NOMO-1 (cell line): ENCODE data around the gene TBC1D22A.
"Not testable (repeated sequence)": the region's sequence is repeated elsewhere in the genome, so short reads cannot be mapped to it uniquely, and the experiment has no call there.

Experiments used
- DNase-seq, 2 experiments: peaks; one replicate each; lab custom pipeline; 2025; ENCODE audit not compliant: unreplicated experiment in 2 of 2; lab: John Stamatoyannopoulos, UW

Gene TBC1D22A

DNA sequence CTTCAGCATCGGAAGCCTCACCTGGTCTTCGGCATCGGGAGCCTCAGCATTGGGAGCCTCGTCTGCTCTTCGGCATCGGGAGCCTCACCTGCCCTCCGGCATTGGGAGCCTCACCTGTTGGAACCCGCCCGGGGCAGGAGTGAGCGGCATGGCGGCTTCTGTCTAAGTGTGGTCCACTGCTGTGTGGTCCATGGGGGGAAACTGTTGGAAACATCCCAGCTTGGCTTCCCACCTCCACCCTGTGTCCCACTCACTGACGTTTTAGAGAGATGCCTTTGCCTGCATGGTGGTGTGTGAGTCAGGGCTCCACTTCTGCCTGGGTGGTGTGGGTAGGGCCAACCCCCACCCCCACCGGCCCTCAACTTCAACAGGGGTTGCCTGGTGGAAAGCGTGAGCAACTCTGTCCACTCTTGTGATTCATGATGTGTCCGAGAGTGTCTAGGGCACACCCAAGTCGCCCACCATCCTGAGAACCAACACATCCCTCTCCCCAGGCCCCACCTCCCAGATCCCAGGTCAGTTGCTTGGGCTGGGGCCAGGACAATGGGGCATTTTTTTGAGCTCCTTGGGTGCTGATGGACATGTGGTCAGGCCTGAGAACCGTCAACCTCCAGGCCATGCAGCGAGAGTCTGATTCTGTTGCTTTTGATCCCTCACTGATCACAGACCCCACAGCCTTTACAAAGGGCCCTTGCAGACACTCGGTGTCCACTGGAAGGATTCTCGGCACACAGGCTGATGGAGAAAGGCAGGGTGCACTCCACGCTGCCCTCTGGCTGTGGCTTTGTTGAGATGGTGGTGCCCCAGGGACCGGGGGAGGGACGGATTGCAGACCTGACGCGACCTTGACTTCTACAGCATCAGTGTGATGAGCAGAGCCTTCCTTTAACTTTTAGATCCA lies 406.7 kb downstream of the TBC1D22A start:
- no peak for DNase-seq

DNA sequence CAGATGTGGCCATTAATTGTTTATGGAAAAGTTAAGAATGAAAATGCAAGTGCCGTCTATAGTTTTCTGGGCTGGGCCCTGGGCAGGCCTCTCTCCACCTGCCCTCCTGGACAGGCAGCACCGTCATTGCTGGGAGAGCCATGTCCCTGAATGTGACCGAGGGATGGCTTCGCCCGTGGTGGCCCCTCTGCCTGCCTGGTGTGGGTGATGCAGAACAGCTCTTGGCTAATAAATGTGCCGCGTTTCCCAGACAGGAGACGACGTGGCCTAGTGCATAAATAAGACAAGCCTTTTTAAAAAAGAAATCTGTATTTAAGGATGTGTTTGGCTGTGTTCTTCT lies 407.3 kb downstream of the TBC1D22A start:
- no peak for DNase-seq

DNA sequence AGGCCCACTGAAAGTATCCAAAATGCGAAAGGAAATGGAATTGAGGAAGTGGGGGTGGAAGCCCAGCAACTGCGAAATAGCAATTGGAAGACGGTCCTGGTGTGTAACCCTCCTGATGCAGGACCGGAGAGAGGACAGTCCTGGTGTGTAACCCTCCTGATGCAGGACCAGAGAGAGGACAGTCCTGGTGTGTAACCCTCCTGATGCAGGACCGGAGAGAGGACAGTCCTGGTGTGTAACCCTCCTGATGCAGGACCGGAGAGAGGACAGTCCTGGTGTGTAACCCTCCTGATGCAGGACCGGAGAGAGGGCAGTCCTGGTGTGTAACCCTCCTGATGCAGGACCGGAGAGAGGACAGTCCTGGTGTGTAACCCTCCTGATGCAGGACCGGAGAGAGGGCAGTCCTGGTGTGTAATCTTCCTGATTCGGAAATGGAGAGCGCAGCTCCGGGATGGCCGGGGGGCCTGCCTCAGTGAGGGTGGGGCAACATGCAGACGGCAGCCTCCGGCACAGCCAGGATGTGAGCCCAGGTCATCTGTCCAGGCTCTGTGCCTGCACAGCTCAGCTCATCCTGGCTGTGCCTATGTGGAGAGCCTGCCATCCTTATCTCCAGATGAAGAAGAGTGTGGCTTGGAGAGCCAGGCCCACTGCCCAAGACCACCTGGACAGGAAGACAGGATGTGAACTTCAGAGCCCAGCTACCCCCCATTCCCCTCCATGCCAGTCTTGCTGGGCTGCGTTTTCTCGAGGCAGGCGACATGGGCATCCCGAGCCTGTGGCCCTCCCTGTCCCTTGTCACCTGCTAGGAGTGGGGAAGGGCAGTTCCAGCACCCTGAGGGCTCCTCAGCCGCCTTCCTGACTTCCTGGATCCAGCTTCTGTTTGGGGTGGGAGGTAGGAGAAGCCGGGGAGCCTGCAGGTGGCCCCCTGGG lies 408.3 kb downstream of the TBC1D22A start:
- DNase-seq, result not testable (repeated sequence)

DNA sequence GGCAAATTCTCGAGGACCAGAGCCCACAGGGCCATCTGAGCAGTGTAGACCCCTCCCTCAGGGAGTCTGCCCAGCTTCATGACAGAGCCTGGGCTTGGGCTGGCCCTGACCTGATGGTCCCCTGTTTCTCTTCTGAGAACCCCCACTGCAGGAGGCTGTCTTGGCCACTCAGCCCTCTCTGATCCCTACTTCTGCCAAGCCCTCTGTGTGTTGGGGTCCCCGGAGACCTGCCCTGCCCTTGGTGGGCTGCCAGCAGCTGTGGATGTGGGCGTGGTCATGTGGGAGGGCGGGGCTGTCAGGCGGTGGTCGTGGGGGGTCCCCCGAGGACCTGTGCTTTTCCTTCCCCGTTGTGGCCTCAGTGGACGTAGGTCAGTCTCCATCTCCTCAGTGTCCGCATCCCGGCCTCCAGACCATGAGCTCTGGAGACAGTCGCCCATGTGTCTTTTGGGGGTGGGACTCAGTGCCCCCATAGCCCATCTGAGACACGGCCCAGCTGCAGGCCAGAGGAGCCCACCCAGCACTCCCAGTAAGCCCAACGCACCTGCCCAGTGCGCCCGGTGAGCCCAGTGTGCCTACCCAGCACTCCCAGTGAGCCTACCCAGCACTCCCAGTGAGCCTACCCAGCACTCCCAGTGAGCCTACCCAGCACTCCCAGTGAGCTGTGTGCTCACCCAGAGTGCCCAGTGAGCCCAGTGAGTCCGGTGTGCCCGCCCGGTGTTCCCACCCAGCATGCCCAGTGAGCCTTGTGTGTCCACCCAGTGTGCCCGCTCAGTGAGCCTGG lies 409.2 kb downstream of the TBC1D22A start:
- no peak for DNase-seq

DNA sequence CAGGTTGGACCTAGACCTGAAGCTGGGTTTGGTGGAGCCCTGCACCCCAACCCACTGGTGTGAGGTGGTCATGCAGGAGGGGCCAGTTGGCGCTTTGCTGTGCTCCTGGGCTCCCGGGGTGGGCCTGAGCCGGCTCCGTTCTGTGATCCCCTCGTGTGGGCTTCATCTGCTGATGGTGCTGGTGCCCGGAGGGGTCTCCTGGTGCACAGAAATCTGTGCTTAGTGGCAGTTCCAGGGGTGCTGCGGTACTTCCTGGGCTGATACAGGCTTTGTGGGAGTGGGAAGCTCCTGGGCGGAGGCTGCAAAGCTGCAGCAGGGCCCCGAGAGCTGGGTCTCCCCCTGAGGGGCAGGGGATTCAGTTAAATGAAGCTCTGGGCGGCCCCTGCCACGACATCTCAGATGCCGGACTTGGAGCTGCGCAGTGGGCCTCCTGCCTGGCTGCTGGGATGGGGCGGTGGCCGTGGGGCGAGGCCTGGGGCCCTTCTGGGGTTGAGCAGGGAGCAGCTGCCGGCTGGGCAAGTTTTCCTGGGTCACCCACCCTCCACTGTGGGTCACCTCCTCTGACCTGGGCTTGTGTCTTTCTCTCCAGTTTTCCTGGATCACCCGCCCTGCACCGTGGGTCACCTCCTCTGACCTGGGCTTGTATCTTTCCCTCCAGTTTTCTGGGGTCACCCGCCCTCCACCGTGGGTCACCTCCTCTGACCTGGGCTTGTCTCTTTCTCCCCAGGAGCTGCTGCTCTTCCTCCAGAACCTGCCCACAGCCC lies 410.5 kb downstream of the TBC1D22A start:
- DNase-seq, result no peak

DNA sequence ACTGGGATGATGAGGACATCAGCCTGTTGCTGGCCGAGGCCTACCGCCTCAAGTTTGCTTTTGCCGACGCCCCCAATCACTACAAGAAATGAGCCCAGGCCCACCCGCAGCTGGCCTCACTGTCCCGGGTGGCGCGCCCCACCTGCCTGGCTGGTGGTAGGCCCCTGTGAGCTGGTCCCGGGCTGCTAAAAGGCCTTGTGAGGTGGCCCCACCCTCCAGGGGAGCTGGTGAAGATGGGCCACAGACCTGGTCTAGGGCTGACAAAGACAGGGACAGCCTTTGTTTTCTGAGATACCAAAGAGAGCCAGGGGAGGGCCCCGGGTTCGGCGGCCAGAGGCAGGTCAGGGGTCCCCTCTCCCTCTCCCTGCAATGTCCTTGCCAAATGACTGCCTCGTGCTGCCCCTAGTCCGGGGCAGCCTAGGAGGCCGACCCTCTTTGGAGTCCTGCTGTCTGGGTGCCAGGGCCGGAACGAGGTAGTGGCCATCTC lies 411.1 kb downstream of the TBC1D22A start:
- DNase-seq, result no peak

DNA sequence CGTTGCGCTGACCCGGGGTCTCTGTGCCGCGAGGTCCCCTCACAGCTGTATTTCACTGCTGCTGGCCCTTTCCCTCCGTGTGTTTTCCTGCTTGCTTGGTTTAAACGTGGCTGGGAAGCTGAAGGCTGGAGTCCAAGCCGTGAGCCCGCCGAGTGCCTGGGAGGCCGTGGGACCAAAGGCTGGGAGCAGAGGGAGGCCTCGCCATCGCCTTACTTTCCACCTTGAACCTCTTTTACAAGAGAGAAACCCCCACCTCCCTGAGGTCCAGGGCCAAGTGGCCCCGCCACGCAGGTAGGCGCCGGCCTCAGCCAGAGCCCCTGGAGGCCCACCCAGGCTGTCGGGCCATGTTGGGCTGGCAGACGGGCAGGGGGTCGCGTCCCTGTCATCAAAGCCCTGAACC lies 411.6 kb downstream of the TBC1D22A start:
- DNase-seq, result no peak

DNA sequence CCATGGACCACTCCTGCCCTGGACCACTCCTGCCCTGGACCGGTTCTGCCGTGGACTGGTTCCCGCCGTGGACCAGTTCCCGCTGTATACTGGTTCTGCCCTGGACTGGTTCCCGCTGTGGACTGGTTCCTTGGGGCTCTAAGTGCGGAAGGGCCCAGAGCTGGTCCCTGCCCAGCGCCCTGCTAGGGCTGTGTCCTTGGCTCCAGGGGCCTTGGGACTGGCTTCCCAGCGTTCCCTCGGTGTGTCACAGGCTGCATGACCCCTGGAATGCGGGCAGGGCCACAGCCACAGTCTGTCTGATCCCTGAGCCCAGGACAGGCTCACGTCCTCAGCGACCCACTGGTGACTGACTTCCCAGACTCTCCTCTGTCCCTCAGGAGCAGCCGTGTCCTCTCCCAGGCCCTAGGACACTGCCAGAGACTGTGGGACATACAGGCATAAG lies 412.2 kb downstream of the TBC1D22A start:
- DNase-seq, result no peak

DNA sequence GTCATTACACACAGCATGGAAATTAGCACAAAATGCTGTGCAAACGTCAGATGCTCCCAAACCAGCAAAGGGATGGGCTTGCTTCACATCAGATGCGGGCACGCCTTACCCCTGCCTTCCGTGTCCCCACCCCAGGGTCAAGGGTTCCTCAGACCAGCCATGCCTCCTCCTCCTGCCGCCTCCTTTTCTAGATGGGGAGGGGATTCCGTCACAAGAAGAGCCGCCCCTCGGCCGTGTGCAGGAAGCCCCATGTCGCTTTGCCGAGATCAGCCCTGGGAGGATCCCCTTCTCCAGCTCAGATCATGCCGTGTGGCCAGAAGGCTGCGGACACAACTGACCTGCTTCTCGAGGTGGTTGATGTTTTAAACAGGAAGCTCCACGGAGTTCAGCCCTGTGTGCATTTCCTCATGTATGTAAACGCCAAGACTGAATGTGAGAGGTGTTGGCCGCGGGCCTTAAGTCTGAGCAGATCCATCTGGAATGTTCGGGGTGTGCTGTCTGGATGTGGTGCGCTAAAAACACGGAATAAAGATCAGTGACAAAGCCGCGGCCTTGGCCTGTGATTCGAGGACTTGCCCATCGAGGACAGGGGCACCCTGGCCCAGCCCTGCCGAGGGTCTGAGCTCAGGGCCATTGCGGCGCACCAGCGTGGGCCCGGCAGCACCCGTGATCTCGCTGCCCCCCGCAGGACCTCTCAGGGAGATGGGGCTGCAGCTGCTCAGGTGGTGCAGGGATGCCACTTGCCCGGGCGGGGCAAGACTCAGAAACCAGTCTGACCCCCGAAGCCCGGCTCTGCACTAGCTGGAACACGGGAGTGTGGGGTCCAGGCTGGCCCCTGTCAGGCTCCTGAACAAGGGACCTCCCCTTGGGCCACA lies 412.9 kb downstream of the TBC1D22A start:
- no peak for DNase-seq

DNA sequence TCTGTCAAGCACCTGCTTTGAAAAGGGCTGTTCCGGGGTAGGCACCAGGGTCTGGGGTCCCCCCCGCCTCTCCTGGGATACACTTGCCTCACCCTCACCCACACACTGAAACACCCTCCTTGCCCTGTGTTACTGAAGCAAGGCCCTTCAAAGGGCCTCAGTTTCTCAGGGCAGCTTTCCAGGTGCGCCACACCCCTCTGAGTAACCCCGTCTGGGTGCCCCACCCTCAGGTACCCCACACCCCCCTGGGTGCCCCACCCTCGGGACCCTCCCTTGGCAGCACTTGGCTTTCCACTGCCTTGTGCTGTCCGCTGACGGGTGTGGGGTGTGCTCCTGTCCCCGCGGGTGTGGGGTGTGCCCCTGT lies 413.6 kb downstream of the TBC1D22A start:
- DNase-seq, result no peak

DNA sequence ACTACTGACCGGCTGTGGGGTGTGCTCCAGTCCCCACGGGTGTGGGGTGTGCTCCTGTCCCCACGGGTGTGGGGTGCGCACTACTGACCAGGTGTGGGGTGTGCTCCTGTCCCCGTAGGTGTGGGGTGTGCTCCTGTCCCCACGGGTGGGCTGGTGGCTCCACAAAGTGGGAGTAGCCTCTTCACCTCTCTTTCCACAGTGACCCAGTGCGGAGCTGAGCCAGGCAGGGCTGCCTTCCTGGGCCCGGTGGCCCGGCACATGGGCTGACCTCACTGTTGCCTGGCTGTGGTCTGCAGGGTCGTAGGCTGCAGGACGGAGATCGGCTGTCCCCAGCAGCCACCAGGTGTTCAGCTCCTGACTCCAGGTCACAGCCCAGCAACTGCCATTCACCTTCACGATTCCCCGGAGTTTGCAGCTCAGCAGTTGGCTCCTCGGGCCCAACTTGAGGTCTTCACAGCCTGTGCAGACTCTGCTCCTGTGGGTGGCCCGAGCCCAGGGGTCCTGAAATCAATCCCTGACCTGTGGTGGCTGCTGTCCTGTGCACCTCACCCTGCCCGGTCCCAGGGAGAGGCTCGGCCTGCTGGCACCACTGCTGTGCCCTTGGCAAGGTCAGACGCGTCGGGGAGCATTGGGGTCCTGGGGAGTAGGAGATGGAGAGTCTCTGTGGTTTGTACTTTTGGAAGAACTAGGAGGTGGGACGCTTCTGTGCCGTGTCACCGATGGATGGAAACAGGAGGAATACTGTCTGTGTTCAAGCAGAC lies 414.3 kb downstream of the TBC1D22A start:
- DNase-seq, result no peak

DNA sequence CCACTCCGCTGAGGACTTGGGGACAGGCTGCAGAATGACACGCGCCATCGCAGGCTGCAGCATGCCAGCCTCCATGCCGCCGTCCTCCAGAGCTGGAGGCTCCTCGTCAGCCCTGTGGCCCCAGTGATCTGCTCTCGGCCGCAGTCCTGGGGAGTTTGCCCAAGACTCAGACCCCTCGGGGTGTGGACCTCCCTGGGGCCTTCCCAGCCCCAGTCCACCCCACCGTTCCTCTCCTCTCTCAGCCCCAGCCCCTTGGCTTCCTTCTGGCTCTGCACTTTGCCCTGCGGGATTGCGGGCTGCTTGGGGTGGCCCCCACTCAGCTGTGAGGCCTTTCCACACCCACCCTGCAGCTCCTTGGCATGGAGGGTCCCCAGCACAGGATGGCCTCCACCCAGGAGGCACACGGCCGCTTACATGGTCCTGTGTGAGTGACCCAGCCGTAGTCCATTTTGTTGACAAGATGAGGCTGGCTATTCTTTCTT lies 414.9 kb downstream of the TBC1D22A start:
- DNase-seq, result no peak

DNA sequence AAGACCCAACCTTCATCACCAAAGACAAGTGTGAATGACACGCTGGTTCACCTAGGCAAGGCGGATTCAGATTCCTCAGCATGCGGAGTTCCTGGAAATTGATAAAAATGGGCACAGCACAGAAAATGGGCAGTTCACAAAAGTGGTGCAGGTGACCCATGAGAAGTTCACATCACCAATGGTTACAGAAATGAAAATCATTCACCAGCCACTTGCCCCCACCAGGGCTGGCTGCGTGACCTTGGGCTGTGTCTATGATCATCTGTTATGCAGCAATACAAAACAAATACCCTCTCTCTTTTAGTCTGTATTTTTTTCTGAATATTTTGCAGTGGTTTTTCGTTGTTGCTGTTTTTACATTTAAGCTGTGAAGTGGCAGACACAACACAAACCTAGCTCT lies 415.9 kb downstream of the TBC1D22A start:
- no peak for DNase-seq

DNA sequence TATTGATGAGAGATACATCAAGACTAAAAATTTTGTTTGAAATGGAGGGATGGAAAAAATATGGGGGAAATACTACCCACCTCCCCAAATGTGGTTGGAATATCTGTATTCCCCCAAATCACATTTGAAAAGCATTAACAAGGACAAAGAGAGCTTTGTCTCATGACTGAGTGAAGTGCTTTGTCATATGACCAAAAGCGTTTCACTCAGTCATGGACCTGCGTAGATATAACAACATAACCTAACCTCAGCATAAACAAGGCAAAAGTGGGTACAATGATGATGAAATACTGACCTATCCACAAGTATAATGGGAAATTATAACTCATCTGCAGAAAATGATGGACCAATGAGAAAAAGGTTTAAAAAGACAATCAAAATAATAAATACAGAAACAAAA lies 418.3 kb downstream of the TBC1D22A start:
- DNase-seq, result no peak

DNA sequence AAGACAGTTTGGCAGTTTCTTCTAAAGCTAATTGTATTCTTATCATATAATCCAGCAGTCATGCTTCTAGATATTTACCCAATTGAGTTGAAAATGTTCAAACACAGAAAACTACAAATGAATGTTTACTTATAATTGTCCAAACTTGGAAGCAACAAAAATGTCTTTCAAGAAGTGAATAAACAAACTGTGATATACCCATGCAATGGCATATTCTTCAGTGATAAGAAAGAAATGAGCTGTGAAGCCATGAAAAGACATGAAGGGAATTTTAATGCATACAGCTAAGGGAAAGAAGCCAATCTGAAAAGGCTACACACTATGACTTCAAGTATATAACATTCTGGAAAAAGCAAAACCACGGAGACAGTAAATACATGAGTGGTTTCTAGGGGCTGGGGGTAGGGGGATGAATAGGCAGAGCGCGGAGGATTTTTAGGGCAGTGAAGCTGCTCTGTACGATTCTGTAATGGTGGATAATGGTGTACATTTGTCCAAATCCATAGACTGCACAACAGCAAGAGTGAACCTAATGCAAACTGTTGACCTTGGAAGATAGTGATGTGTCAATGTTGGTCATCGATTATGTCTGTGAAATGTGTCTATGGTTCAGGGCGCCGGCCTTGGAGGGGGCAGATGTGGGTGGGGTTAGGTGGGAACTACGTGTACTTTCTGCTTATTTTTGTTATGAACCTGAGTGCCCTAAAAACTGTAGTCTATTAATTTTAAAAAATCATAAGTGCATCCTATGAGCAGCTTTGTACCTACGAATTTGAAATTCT lies 424.9 kb downstream of the TBC1D22A start:
- DNase-seq, result no peak

DNA sequence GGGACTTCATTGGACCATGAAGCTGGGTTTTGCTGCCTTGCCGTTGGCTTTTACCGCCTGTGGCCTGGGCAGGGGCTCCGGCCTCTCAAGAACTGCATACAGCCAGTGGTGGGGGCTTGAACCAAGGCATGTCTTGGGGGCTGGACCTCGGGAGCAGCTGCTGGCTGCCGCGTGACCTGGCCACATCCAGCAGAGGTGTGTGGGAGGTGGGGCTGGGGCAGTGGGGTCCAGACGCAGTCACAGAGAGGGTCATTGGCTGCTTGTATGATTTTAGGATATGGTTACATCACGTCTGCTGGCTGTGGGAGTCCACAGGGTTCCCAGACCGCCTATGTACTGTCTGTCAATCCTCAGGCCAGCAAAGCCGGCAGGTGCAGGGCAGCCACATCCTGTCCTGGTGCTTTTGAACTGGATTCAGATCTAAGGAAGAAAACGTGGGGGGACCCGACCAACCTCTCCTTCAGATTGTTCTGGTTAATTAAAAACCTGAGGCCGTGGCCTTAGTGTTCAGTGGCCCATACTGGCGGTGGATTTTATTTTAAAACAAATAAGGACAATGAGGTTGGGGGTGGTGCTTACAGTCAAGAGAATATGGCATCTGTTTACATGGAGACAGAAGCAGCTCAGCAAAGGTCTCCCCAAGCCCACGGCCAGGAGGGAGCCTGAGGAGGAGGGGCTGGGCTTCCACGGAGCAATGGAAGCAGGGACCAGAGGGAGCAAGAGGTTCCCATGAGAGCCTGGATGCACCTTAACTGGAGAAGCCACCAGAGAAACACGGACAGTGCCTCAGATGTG lies 426.0 kb downstream of the TBC1D22A start:
- no peak for DNase-seq
